H9 (cell line): ENCODE data around the gene PLD3. TPM values are rescaled to one million over a fixed set of nuclear protein-coding genes. Genes with fewer than 3 reads are reported as not detected.

Source experiments
- DNase-seq: peaks from one replicate; pipeline ENCODE4 v3.0.0-alpha.2; 2017
- H2AFZ ChIP-seq: one replicate; pipeline ENCODE4 v1.6.1; 2013; ENCODE audit warnings: mild to moderate bottlenecking, low read length, control low read depth, moderate library complexity
- H2AK5ac ChIP-seq: 2 replicates; pipeline ENCODE4 v1.6.1; 2013; ENCODE audit warnings: low read length, control low read depth, mixed read lengths; ENCODE audit not compliant: insufficient read length
- H2BK120ac ChIP-seq: one replicate; pipeline ENCODE4 v1.6.1; 2013; ENCODE audit warnings: low read depth, mild to moderate bottlenecking, low read length, control low read depth, inconsistent platforms; ENCODE audit not compliant: poor library complexity, severe bottlenecking
- H2BK12ac ChIP-seq: 2 replicates; pipeline ENCODE4 v1.6.1; 2013; ENCODE audit warnings: low read length, control low read depth, mixed read lengths, low read depth; ENCODE audit not compliant: insufficient read length
- H2BK15ac ChIP-seq: 2 replicates; pipeline ENCODE4 v1.6.1; 2013; ENCODE audit warnings: low read depth, low read length, control low read depth
- H2BK20ac ChIP-seq: one replicate; pipeline ENCODE4 v1.6.1; 2013; ENCODE audit warnings: low read depth, mild to moderate bottlenecking, low read length, control low read depth, inconsistent platforms; ENCODE audit not compliant: poor library complexity, severe bottlenecking
- H2BK5ac ChIP-seq: 2 replicates; pipeline ENCODE4 v1.6.1; 2013; ENCODE audit warnings: low read length, control low read depth, mixed read lengths; ENCODE audit not compliant: insufficient read length
- H3K14ac ChIP-seq: 2 replicates; pipeline ENCODE4 v1.6.1; 2013; ENCODE audit warnings: low read length, control low read depth; ENCODE audit not compliant: insufficient read depth
- H3K18ac ChIP-seq: 2 replicates; pipeline ENCODE4 v1.6.1; 2013; ENCODE audit warnings: low read depth, mild to moderate bottlenecking, mixed read lengths, low read length, control low read depth; ENCODE audit not compliant: insufficient read length
- H3K23ac ChIP-seq: 2 replicates; pipeline ENCODE4 v1.6.1; 2013; ENCODE audit warnings: low read length, control low read depth, mixed read lengths, low read depth; ENCODE audit not compliant: insufficient read length
- H3K23me2 ChIP-seq: 2 replicates; pipeline ENCODE4 v1.6.1; 2013; ENCODE audit warnings: low read depth, mild to moderate bottlenecking, mixed read lengths, low read length, control low read depth; ENCODE audit not compliant: insufficient read length, poor library complexity, severe bottlenecking
- H3K27ac ChIP-seq: 2 replicates; pipeline ENCODE4 v1.5.1; 2013; ENCODE audit warnings: low read length, control low read depth, mixed read lengths, low read depth; ENCODE audit not compliant: insufficient read length
- H3K27me3 ChIP-seq: 2 replicates; pipeline ENCODE4 v1.6.1; 2013; ENCODE audit warnings: low read length, control low read depth, inconsistent platforms; ENCODE audit not compliant: insufficient read depth
- H3K4ac ChIP-seq: 2 replicates; pipeline ENCODE4 v1.6.1; 2013; ENCODE audit warnings: low read depth, mild to moderate bottlenecking, control low read depth, inconsistent platforms, low read length, moderate library complexity
- H3K4me1 ChIP-seq: 2 replicates; pipeline ENCODE4 v1.6.1; 2013; ENCODE audit warnings: low read length, control low read depth, inconsistent platforms; ENCODE audit not compliant: insufficient read depth
- H3K4me2 ChIP-seq: 2 replicates; pipeline ENCODE4 v1.6.1; 2013; ENCODE audit warnings: low read length, control low read depth, mixed read lengths; ENCODE audit not compliant: insufficient read length, insufficient read depth
- H3K56ac ChIP-seq: 2 replicates; pipeline ENCODE4 v1.6.1; 2013; ENCODE audit warnings: low read depth, mild to moderate bottlenecking, mixed read lengths, low read length, control low read depth; ENCODE audit not compliant: insufficient read length
- H3K79me1 ChIP-seq: 2 replicates; pipeline ENCODE4 v1.6.1; 2013; ENCODE audit warnings: low read depth, mild to moderate bottlenecking, moderate library complexity, low read length, control low read depth, inconsistent platforms; ENCODE audit not compliant: insufficient read depth, poor library complexity, severe bottlenecking
- H3K79me2 ChIP-seq: 2 replicates; pipeline ENCODE4 v1.6.1; 2013; ENCODE audit warnings: low read length, control low read depth, inconsistent platforms; ENCODE audit not compliant: insufficient read depth
- H3K9ac ChIP-seq: 2 replicates; pipeline ENCODE4 v1.6.1; 2013; ENCODE audit warnings: low read length, control low read depth, mixed read lengths; ENCODE audit not compliant: insufficient read length; ENCODE audit errors: extremely low read depth
- H3K9me3 ChIP-seq: one replicate; pipeline ENCODE4 v1.6.1; 2013; ENCODE audit warnings: low read depth, low read length, inconsistent platforms; ENCODE audit not compliant: control insufficient read depth
- H3T11ph ChIP-seq: one replicate; pipeline ENCODE4 v1.6.1; 2013; ENCODE audit warnings: mild to moderate bottlenecking, low read length, control low read depth, inconsistent platforms
- H4K20me1 ChIP-seq: one replicate; pipeline ENCODE4 v1.6.1; 2013; ENCODE audit not compliant: control insufficient read depth, insufficient read length, insufficient read depth
- H4K5ac ChIP-seq: 2 replicates; pipeline ENCODE4 v1.6.1; 2013; ENCODE audit warnings: low read depth, mild to moderate bottlenecking, mixed read lengths, low read length, control low read depth; ENCODE audit not compliant: insufficient read length
- H4K8ac ChIP-seq: replicated peaks from 2 replicates; pipeline ENCODE4 v1.6.1; 2013; ENCODE audit warnings: low read length, control low read depth, mixed read lengths, low read depth; ENCODE audit not compliant: insufficient read length
- H4K91ac ChIP-seq: 2 replicates; pipeline ENCODE4 v1.6.1; 2013; ENCODE audit warnings: low read depth, mild to moderate bottlenecking, moderate library complexity, mixed read lengths, low read length, control low read depth; ENCODE audit not compliant: insufficient read length
- H3K27ac Mint-ChIP-seq, 3 experiments: 2 replicates in 2 of 3; 3 replicates in 1 of 3; pipeline ENCODE4 v1.8.0; 2020 to 2021; ENCODE audit warnings: mixed read lengths in 3 of 3, mild to moderate bottlenecking in 1 of 3, moderate library complexity in 1 of 3
- H3K27me3 Mint-ChIP-seq: 2 replicates; pipeline ENCODE4 v1.8.0; 2021; ENCODE audit warnings: low read depth, mild to moderate bottlenecking, moderate library complexity, mixed read lengths
- H3K36me3 Mint-ChIP-seq, 3 experiments: 2 replicates in 2 of 3; 3 replicates in 1 of 3; pipeline ENCODE4 v1.8.0; 2020 to 2021; ENCODE audit warnings: low read depth in 3 of 3, mixed read lengths in 3 of 3; ENCODE audit not compliant: insufficient read depth in 1 of 3
- H3K4me1 Mint-ChIP-seq, 2 experiments: 2 replicates each; pipeline ENCODE4 v1.8.0; 2020; ENCODE audit warnings: mixed read lengths in 2 of 2
- H3K4me3 Mint-ChIP-seq, 2 experiments: 2 replicates in 1 of 2; 3 replicates in 1 of 2; pipeline ENCODE4 v1.8.0; 2020 to 2021; ENCODE audit warnings: mild to moderate bottlenecking in 2 of 2, mixed read lengths in 2 of 2, moderate library complexity in 1 of 2
- H3K9me3 Mint-ChIP-seq, 2 experiments: 2 replicates in 1 of 2; 3 replicates in 1 of 2; pipeline ENCODE4 v1.8.0; 2020; ENCODE audit warnings: mild to moderate bottlenecking in 2 of 2, mixed read lengths in 2 of 2, moderate library complexity in 1 of 2
- WGBS: extraction: QIAGEN DNeasy Blood & Tissue Kit; methylation state at CpG from one replicate; pipeline ENCODE4 v1.1.7; 2013; ENCODE audit warnings: missing lambda C conversion rate, low lambda C conversion rate, mixed read lengths; ENCODE audit not compliant: insufficient read length; ENCODE audit errors: extremely low coverage; 5-methylcytosine and 5-hydroxymethylcytosine counted together
- total RNA-seq: library from RNA; stranded (reverse); gene quantifications from 2 replicates; pipeline ENCODE4 v1.2.1, GENCODE V29; 2021
- TF ChIP-seq, protein P1 (sequence below): fragments of 200-600 bp; sonication (generic); conservative IDR thresholded peaks from 3 replicates; pipeline ENCODE4 v1.8.0; 2021; ENCODE audit warnings: antibody characterized with exemption, mild to moderate bottlenecking

The PLD3 gene
- total RNA-seq, 1 experiment from 2014 or later = 194 TPM

DNA sequence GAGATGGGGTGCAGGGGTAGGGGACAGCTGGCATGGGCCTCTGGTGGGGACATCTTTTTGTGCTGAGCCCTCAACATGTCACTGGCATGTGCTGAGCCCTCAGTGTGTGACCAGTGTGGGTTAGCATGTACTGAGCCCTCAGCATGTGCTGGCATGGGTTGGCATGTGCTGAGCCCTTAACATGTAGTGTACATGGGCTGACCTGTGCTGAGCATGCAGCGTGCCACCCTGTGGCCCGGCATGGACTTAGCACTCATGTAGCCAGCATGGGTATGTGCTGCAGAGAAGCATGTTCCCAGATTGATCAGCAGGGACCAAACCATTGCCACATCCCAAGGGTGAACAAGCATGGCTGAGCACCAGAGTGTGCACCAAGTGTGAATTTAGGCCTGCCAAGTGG is 30.0 kb downstream of the PLD3 start:
- H2BK20ac ChIP-seq = no peak overlapping the region
- Mint-ChIP-seq H3K27me3 (no peaks in the 10 kb centered on the region), H3K4me1 (peaks cover 0 to 2% of the 10 kb centered on the region in 2 experiments; a peak in 3 of 4 replicates), H3K4me3 (no peak overlapping the region), H3K36me3 (peaks cover 8 to 37% (median 27%) of the 10 kb centered on the region in 3 experiments; a peak in 6 of 7 replicates), H3K27ac (no peak overlapping the region), H3K9me3 (no peaks in the 10 kb centered on the region)
- no peak overlapping the region for H3K4me2 ChIP-seq
- H4K5ac ChIP-seq = no peak overlapping the region
- H3K23me2 ChIP-seq = no peaks in the 10 kb centered on the region
- H3K27me3 ChIP-seq = no peaks in the 10 kb centered on the region
- H2AFZ ChIP-seq = no peak overlapping the region
- no peaks in the 10 kb centered on the region for H3K9me3 ChIP-seq
- H3K79me2 ChIP-seq = no peaks in the 10 kb centered on the region
- H3T11ph ChIP-seq = no peak overlapping the region
- no peak overlapping the region for H3K9ac ChIP-seq
- H4K91ac ChIP-seq = no peak overlapping the region
- no peak overlapping the region for H2BK120ac ChIP-seq
- H3K4me1 ChIP-seq = no peaks in the 10 kb centered on the region
- DNase-seq = no peak
- no peak overlapping the region for H3K27ac ChIP-seq
- no peak overlapping the region for H3K23ac ChIP-seq
- H3K4ac ChIP-seq = no peak overlapping the region
- WGBS = no CpG with 5 or more reads among the region's 2 CpGs
- H2BK5ac ChIP-seq = no peak overlapping the region
- H2AK5ac ChIP-seq = no peak overlapping the region
- H4K20me1 ChIP-seq = peaks cover 2% of the 10 kb centered on the region
- TF ChIP-seq, protein P1, sequence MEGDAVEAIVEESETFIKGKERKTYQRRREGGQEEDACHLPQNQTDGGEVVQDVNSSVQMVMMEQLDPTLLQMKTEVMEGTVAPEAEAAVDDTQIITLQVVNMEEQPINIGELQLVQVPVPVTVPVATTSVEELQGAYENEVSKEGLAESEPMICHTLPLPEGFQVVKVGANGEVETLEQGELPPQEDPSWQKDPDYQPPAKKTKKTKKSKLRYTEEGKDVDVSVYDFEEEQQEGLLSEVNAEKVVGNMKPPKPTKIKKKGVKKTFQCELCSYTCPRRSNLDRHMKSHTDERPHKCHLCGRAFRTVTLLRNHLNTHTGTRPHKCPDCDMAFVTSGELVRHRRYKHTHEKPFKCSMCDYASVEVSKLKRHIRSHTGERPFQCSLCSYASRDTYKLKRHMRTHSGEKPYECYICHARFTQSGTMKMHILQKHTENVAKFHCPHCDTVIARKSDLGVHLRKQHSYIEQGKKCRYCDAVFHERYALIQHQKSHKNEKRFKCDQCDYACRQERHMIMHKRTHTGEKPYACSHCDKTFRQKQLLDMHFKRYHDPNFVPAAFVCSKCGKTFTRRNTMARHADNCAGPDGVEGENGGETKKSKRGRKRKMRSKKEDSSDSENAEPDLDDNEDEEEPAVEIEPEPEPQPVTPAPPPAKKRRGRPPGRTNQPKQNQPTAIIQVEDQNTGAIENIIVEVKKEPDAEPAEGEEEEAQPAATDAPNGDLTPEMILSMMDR = no peak
- no peak overlapping the region for H2BK12ac ChIP-seq
- H3K18ac ChIP-seq = no peak overlapping the region
- H2BK15ac ChIP-seq = no peak overlapping the region
- H3K14ac ChIP-seq = no peak overlapping the region
- H3K79me1 ChIP-seq = no peaks in the 10 kb centered on the region
- H3K56ac ChIP-seq = no peak overlapping the region
- no peak overlapping the region for H4K8ac ChIP-seq
